ENCODE measurements around the gene MSH4.
"Not testable (repeated sequence)": the region's sequence is repeated elsewhere in the genome, so short reads cannot be mapped to it uniquely, and the experiment has no call there.

Gene MSH4

GRCh38 chr1:75796376-75797272 is at the start of gene MSH4:
Gene MSH4, plus strand, starts transcription at chr1:75796882. Its CDS starts 104 bp downstream, at chr1:75796986.
- DNase-seq: no peak

DNA sequence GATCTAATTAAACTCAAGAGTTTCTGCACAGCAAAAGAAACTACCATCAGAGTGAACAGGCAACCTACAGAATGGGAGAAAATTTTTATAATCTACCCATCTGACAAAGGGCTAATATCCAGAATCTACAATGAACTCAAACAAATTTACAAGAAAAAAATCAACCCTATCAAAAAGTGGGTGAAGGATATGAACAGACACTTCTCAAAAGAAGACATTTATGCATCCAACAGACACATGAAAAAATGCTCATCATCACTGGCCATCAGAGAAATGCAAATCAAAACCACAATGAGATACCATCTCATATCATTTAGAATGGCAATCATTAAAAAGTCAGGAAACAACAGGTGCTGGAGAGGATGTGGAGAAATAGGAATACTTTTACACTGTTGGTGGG is 39.5 kb upstream of the MSH4 start:
- not testable (repeated sequence) for DNase-seq

DNA sequence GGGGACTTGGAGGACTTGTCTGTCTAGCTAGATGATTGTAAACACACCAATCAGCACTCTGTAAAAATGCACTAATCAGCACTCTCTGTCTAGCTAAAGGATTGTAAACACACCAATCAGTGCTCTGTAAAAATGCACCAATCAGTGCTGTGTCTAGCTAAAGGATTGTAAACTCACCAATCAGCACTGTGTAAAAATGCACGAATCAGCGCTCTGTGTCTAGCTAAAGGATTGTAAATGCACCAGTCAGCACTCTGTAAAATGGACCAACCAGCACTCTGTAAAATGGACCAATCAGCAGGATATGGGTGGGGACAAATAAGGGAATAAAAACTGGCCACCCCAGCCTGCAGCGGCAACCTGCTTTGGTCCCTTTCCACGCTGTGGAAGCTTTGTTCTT is 38.1 kb upstream of the MSH4 start:
- not testable (repeated sequence) for DNase-seq

GRCh38 chr1:75764057-75764655 is 32.5 kb upstream of the MSH4 start:
- no peak for DNase-seq

DNA sequence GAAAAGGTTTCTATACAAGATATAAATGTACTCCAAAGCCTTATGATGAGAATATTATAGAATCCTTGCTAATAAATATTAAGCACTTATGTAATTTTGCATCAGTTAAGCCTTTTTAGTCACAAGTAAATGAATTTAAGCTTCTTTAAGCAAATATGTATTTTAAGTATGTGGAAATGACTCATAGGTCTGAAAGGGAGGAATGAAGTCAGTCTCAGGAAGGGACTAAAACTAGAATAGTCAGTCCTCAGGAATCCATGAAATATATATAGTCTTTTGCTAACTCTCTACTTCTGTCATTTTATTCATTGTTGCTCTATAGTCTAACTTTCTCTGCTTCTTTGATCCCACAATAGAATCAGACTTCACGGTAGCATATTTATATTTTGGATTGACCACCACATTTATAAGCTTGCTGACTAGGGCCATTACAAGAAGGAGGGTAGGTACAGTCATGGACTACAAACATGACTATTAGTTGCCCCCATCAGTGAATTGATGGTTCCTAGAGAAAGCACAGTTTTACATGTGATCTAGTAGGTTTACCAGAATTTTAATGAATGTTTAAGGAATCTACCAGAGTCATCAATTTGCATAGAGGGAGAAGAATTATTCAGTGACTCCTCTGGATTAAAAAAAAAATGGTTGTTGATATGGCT is 30.9 kb upstream of the MSH4 start:
- no peak for DNase-seq

- DNase-seq: no peak
Observed at GRCh38 chr1:75768016-75768415, 28.7 kb upstream of the MSH4 start.

DNA sequence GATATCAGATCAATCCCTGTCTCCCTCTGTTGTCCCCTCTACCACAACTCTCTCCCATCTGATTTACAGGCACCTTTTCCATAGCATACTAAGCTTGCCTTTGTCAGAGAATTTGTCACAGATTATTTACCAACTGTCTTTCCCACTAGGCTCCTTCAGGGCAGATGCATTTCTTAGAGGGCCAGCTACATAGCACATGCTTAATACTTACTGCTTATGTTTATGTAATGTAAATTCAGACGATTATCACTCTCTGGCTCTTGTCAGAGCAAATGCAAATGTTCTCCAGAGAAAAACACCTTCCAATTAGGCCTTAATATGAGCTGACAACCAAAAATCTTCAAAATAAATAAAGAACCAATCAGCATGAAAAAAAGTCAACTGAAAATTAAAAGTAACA is 25.9 kb upstream of the MSH4 start:
- no peak for DNase-seq

GRCh38 chr1:75771978-75772377 is 24.7 kb upstream of the MSH4 start:
- no peak for DNase-seq

DNA sequence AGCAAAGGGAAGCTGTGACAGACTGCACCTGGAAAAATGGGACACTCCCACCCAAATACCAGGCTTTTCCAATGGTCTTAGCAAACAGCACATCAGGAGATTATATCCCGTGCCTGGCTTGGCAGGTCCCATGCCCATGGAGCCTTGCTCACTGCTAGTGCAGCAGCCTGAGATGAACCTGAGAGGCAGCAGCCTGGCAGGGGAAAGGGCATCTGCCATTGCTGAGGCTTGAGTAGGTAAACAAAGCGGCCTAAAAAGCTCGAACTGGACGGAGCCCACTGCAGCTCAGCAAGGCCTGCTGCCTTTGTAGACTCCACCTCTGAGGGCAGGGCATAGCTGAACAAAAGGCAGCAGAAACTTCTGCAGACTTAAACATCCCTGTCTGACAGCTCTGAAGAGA is 18.9 kb upstream of the MSH4 start:
- DNase-seq: not testable (repeated sequence)

DNA sequence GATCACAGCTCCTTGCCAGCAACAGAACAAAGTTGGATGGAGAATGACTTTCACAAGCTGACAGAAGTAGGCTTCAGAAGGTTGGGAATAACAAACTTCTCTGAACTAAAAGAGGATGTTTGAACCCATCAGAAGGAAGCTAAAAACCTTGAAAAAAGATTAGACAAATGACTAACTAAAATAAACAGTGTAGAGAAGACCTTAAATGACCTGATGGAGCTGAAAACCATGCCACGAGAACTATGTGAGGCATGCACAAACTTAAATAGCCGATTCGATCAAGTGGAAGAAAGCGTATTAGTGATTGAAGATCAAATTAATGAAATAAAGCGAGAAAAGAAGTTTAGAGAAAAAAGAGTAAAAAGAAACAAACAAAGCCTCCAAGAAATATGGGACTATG is 18.0 kb upstream of the MSH4 start:
- not testable (repeated sequence) for DNase-seq

DNA sequence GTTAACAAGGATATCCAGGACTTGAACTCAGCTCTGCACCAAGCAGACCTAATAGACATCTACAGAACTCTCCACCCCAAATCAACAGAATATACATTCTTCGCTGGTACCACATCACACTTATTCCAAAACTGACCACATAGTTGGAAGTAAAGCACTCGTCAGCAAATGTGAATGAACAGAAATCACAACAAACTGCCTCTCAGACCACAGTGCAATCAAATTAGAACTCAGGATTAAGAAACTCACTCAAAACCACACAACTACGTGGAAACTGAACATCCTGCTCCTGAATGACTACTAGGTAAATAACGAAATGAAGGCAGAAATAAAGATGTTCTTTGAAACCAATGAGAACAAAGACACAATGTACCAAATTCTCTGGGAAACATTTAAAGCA is 16.5 kb upstream of the MSH4 start:
- not testable (repeated sequence) for DNase-seq

DNA sequence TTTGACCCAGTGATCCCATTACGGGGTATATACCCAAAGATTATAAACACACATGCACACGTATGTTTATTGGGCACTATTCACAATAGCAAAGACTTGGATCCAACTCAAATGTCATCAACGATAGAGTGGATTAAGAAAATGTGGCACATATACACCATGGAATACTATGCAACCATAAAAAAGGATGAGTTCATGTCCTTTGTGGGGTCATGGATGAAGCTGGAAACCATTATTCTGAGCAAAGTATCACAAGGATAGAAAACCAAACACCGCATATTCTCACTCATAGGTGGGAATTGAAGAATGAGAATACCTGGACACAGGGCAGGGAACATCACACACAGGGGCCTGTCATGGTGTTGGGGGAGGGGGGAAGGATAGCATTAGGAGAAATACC is 12.8 kb upstream of the MSH4 start:
- not testable (repeated sequence) for DNase-seq

- peak; percentile 13 for DNase-seq
Observed at GRCh38 chr1:75785320-75785982, 11.2 kb upstream of the MSH4 start.

- DNase-seq: peak; percentile 95
Observed at GRCh38 chr1:75785983-75786853, 10.5 kb upstream of the MSH4 start, which contains the start of gene RABGGTB. Gene RABGGTB, plus strand, starts transcription at chr1:75786256. Its CDS starts 16 bp downstream, at chr1:75786272.

DNA sequence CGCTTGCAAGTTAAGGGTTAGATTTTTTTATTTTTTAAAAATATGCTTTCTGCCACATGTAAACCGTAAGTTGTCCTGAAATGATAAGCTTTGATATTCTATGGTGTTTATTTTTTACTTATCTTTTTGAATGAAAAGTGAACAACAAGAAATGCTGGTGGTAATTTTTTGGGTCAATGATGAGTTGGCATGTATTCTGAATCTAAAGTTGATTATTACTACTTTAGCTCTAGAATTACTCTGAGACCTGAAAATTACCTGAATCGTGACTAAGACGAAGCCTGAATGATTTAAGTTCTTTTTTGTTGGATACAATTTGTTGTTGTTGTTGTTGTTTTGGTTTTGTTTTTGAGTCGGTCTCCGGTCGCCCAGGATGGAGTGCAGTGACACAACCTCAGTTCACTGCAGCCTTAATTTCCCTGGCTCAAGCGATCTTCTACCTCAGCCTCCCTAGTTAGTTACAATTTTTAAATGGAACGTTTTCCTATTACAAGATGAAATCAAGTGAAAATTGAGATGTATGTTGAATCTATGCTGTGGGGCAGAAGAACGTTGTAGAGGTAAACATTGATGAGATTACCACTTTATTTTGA is 9.7 kb upstream of the MSH4 start:
- DNase-seq: no peak

DNA sequence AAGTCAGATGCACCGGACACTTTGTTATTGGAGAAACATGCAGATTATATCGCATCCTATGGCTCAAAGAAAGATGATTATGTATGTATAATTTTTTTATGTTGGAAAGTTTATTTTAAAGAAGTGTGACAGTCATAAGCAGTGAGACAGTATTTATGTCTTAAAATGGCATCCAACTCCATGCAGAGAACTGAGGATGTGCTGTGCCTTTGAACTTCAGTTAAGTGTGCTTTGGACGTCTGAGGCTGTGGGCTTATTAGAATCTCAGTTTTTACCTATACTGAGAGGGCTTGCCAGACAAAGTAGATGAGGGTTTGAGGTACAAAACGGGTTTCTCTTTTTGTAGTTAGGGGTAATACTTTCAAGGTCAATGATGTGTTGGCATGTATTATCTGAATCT is 9.2 kb upstream of the MSH4 start:
- DNase-seq: no peak

GRCh38 chr1:75789988-75790387 is 6.7 kb upstream of the MSH4 start:
- DNase-seq: no peak

GRCh38 chr1:75791022-75791421 is 5.7 kb upstream of the MSH4 start:
- DNase-seq: peak; percentile 4

GRCh38 chr1:75792091-75792490 is 4.6 kb upstream of the MSH4 start:
- DNase-seq: no peak

DNA sequence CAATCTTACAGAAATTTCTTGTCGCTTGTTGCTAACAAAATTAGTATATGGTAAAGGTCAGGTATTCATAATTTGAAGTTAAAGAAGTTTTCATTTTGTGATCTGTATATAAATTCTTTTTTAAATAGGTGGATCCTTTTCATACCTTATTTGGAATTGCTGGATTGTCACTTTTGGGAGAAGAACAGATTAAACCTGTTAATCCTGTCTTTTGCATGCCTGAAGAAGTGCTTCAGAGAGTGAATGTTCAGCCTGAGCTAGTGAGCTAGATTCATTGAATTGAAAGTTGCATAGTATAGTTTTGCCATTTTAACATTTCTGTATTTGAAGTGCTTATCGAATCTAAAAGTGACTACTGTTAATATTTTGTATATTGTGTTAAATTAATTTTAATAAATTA is 2.3 kb upstream of the MSH4 start:
- no peak for DNase-seq

DNA sequence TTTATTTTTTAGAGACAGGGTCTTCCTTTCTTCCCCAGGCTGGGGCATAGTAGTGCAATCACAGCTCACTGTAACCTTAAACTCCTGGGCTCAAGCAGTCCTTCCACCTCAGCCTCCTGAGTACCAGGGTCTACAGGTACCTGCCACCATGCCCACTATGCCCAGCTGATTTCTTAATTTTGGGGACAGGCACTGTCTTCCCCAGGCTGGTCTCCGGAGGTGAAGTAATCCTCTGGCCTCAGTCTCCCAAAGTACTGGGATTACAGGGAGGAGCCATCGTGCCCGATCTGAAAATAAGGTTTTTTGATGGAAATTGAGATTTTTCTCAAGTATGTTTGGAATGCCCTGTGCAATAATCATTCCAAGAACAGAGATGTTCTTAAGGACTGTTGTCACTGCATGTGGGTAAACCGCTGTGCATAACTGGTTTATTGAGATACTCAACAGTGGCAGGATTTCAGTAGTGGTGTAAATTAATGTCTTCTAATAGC is 934 bp upstream of the MSH4 start:
- no peak for DNase-seq

DNA sequence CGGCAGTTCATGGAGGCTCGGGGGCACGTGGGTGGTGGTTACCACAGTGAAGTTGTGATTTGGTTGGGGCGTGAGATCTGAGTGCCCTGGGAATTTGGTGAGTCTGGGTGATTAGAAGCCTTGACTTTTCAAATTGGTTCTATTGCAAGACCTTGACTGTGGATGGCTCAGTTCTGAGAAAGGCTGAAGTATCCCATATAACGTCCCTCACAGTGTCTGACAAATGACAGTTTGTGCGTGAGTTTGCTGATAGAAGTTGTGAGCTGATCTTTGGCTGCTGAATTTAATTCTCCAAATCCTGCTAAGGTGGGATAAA is 549 bp downstream of the MSH4 start:
- no peak for DNase-seq
